GM10248 (cell line): ENCODE measurements around the gene MRPL24.

ENCODE experiments used
- CTCF ChIA-PET: fragments of 300-600 bp; sonication (Branson Sonifier 250); formaldehyde crosslinking; extraction: SDS; loops from one replicate; lab custom pipeline; 2021; ENCODE audit warnings: antibody characterized with exemption; lab: Yijun Ruan, JAX
- POLR2A ChIA-PET: fragments of 350-650 bp; sonication (Branson Sonifier 250); formaldehyde crosslinking; extraction: SDS; loops from one replicate; lab custom pipeline; 2020; ENCODE audit warnings: antibody characterized with exemption; lab: Yijun Ruan, JAX
- DNase-seq: peaks from one replicate; pipeline ENCODE4 v3.0.0; 2012; ENCODE audit errors: extremely low spot score
- TF ChIP-seq, protein P1 (sequence below): IDR thresholded peaks from 2 replicates; pipeline ENCODE4 v1.5.1; 2012; ENCODE audit warnings: mild to moderate bottlenecking, low read depth; ENCODE audit errors: extremely low read depth, missing control alignments, control extremely low read depth

Gene MRPL24

DNA sequence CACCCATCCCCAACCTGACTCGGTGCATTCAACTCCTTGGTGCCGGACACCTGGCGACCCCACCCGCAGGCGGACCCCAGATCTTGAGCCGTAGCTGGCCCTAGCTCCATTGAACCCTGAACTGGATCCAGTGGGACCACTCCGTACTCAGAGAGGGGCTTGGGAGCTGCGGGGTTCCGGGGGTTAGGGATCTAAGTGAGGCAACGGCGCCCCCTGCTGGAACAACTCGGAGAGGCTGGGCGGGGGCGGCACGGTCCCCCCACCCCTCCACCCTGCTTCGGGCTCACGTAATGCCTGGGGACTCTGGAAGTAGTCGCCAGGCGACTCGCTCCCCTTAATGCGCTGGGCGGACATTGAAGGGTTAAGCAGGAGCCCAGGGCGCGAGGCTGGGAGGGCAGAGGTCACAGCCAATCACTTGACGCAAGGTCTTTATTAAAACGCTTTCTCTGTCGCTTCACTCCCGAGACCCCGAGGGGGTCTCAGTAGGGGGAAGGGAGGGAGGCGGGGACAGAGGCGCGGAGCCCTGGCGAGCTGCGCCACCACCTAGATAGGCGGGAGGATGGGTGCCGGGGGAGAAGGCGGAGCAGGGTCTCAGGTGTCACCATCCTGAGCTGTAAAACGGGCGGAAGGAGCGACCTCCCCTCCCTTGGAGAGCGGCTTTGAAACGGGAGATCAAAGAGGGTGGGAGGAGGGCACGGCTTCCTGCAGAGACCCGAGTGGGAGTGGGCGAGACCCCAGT lies 34.8 kb downstream of the MRPL24 start:
- ChIA-PET POLR2A (interaction anchor here (0.6 kb wide), 1 partner anchor 43 kb away, joined by 7 read pairs; no protein-coding TSS in a partner anchor), CTCF (interaction anchor here (0.7 to 27.7 kb wide), 29 partner anchors 9 to 185 kb away, joined by 3 to 597 read pairs (median 4); partner anchors contain the start of genes HAPLN2, INSRR, ISG20L2 and METTL25B)
- TF ChIP-seq, protein P1, sequence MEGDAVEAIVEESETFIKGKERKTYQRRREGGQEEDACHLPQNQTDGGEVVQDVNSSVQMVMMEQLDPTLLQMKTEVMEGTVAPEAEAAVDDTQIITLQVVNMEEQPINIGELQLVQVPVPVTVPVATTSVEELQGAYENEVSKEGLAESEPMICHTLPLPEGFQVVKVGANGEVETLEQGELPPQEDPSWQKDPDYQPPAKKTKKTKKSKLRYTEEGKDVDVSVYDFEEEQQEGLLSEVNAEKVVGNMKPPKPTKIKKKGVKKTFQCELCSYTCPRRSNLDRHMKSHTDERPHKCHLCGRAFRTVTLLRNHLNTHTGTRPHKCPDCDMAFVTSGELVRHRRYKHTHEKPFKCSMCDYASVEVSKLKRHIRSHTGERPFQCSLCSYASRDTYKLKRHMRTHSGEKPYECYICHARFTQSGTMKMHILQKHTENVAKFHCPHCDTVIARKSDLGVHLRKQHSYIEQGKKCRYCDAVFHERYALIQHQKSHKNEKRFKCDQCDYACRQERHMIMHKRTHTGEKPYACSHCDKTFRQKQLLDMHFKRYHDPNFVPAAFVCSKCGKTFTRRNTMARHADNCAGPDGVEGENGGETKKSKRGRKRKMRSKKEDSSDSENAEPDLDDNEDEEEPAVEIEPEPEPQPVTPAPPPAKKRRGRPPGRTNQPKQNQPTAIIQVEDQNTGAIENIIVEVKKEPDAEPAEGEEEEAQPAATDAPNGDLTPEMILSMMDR: peak; percentile 67
- DNase-seq: peak; percentile 88

GRCh38 chr1:156705321-156705917 lies 35.5 kb downstream of the MRPL24 start, which contains the start of gene CRABP2:
CRABP2 (minus strand) TSS chr1:156705583; CDS start chr1:156705446, 137 bp downstream.
- ChIA-PET POLR2A (interaction anchor here (0.6 kb wide), 1 partner anchor 42 kb away, joined by 7 read pairs; no protein-coding TSS in a partner anchor), CTCF (interaction anchor here (0.8 to 27.7 kb wide), 22 partner anchors 8 to 185 kb away, joined by 3 to 597 read pairs (median 5); partner anchors contain the start of genes HAPLN2, INSRR, ISG20L2 and METTL25B)
- TF ChIP-seq, protein P1: no peak
- DNase-seq: no peak

DNA sequence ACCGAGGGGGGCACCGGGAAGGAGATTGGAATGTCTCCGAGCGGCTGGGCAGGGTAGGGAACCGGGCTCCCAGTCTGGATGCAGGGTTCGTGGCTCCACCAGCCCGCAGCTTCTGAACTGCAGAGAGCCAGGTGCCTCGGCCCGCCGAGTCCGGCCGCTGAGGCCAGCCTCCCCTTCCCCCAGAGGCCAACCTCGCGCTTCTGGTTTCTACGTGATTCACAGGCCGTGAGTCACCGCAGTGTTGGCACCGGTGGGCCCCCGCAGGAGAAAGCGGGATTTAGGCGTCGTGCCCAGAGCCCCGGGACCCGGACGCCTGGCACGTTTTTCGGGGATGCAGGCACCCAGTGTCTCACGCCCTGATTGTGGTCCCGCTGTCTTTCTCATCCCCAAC lies 36.0 kb downstream of the MRPL24 start:
- ChIA-PET POLR2A (no interaction called here), CTCF (interaction anchor here (1.0 to 27.7 kb wide), 11 partner anchors 11 to 144 kb away, joined by 4 to 597 read pairs (median 36); partner anchors contain the start of genes HAPLN2, ISG20L2, METTL25B and NES)
- TF ChIP-seq, protein P1: no peak
- no peak for DNase-seq

DNA sequence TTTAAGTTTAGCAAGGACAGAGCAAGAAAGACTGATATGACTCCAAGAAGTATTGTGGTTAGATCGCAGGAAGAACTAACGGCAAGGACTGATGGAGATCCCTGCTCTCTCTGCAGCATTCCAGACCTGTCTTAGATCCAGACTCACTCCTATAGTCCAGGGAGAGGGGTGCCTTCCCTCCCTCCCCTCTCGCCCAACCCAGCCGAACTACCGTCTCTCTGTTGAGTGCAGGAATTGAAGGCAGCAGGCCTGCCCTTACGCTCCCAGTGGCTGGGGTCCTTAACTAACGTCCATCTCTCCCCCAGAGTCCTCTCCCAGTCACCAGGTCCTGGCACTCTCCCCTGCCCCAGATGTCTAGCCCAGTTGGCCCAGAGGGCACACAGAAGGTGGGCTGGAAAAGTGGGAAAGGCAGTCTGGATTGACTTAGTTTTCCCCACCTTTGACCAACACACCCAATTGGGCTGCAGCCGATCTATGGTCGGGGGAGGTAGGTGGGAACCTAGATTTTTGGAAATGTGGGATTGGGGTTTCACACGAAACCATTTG lies 36.6 kb downstream of the MRPL24 start:
- ChIA-PET POLR2A (no interaction called here), CTCF (interaction anchor here (2.4 to 27.7 kb wide), 6 partner anchors 12 to 78 kb away, joined by 9 to 597 read pairs (median 56); partner anchors contain the start of genes ISG20L2, METTL25B and NES)
- DNase-seq: no peak
- TF ChIP-seq, protein P1: no peak

DNA sequence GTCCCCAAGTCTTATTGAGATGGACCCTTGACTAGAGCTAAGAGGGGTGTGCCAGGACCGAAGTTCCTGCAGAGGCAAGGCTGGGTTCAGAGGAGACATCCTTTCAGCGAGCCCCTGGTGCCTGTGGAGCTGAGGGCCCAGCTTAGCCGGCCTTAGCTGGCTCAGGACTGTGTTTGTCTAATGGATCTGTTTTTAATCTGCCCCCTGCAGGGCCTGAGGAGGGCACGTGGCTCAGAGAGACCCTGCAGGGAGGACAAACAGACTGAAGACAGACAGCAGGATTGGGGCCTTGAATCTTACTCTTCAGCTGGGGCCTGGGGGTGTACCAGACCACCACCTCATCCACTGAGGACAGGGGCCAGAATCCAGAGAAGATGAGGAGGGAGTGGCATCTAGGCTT lies 37.1 kb downstream of the MRPL24 start:
- ChIA-PET CTCF (interaction anchor here (1.4 to 27.7 kb wide), 5 partner anchors 13 to 77 kb away, joined by 3 to 597 read pairs (median 69); partner anchors contain the start of genes ISG20L2, METTL25B and NES), POLR2A (no interaction called here)
- no peak for DNase-seq
- TF ChIP-seq, protein P1: no peak

- TF ChIP-seq, protein P1: no peak
- ChIA-PET CTCF (interaction anchor here (0.9 to 27.7 kb wide), 5 partner anchors 17 to 171 kb away, joined by 3 to 597 read pairs (median 69); partner anchors contain the start of genes ISG20L2, METTL25B and NES), POLR2A (interaction anchor here (0.6 kb wide), 1 partner anchor 15 kb away, joined by 3 read pairs; no protein-coding TSS in a partner anchor)
- DNase-seq: no peak
These were observed 37.6 kb downstream of the MRPL24 start for GRCh38 chr1:156703336-156703735.
